ENCODE measurements around the gene GSTO2.

- TF ChIP-seq GATA2 (IDR thresholded peaks at IDR 0.05; ENCODE audit: low read depth, low read length) = no peak
- TF ChIP-seq GATA3 (IDR thresholded peaks at IDR 0.05; ENCODE audit: low read depth, low read length) = no peak
Observed at GRCh38 chr10:104340641-104341040, 71.7 kb downstream of the GSTO2 start.
